T-helper 22 cell (primary cell): ENCODE data around the gene KIF12.

Experiments used
- DNase-seq: peaks from one replicate; pipeline ENCODE4 v3.0.0-alpha.2; 2020; ENCODE audit warnings: low read depth

Gene KIF12

GRCh38 chr9:114065304-114065703, 33.8 kb downstream of the KIF12 start:
- DNase-seq, result no peak

- no peak for DNase-seq
Measured at GRCh38 chr9:114061830-114062474, 37.1 kb downstream of the KIF12 start.

- no peak for DNase-seq
Measured at GRCh38 chr9:114061292-114061691, 37.8 kb downstream of the KIF12 start.

GRCh38 chr9:114060711-114061110, 38.4 kb downstream of the KIF12 start:
- no peak for DNase-seq

- DNase-seq, result no peak
Measured at GRCh38 chr9:114060070-114060469, 39.0 kb downstream of the KIF12 start.

- no peak for DNase-seq
Measured at GRCh38 chr9:114059047-114059803, 39.9 kb downstream of the KIF12 start.

- no peak for DNase-seq
Measured at GRCh38 chr9:114058688-114059046, 40.4 kb downstream of the KIF12 start.

GRCh38 chr9:114057161-114057885, 41.8 kb downstream of the KIF12 start:
- no peak for DNase-seq

- no peak for DNase-seq
Measured at GRCh38 chr9:114056527-114056926, 42.6 kb downstream of the KIF12 start.

- no peak for DNase-seq
Measured at GRCh38 chr9:114055894-114056293, 43.2 kb downstream of the KIF12 start.

- no peak for DNase-seq
Measured at GRCh38 chr9:114055061-114055460, 44.0 kb downstream of the KIF12 start.

GRCh38 chr9:114054191-114054690, 44.9 kb downstream of the KIF12 start:
- no peak for DNase-seq

- no peak for DNase-seq
Measured at GRCh38 chr9:114053246-114054005, 45.7 kb downstream of the KIF12 start.

GRCh38 chr9:114051706-114052105, 47.4 kb downstream of the KIF12 start:
- DNase-seq, result no peak

- no peak for DNase-seq
Measured at GRCh38 chr9:114051281-114051680, 47.8 kb downstream of the KIF12 start.

- no peak for DNase-seq
Measured at GRCh38 chr9:114050646-114051045, 48.4 kb downstream of the KIF12 start.

- no peak for DNase-seq
Measured at GRCh38 chr9:114050226-114050568, 48.9 kb downstream of the KIF12 start.

- no peak for DNase-seq
Measured at GRCh38 chr9:114049441-114050225, 49.5 kb downstream of the KIF12 start.

- no peak for DNase-seq
Measured at GRCh38 chr9:114048533-114049415, 50.3 kb downstream of the KIF12 start.

GRCh38 chr9:114047717-114048116, 51.4 kb downstream of the KIF12 start:
- DNase-seq, result no peak
